Heart left ventricle (tissue), 16 donors: ENCODE measurements around the gene SLC22A15. TPM values are rescaled to one million over a fixed set of nuclear protein-coding genes. Genes with fewer than 3 reads are reported as not detected.

ENCODE experiments used
- ATAC-seq, 4 donors: fragments of 200-7000 bp; cut with Tn5 transposase; one replicate each; pipeline ENCODE4 v1.9.1; 2020 to 2022; ENCODE audit warnings: moderate library complexity in 4 of 4, mild to moderate bottlenecking in 3 of 4, moderate number of reproducible peaks in 1 of 4
- DNase-seq, 5 donors: peaks; one replicate each; pipeline ENCODE4 v3.0.0-alpha.2; 2020
- H3K27ac ChIP-seq, 12 donors: fragments of 200-600 bp; sonication (generic) in 4 of 12; one replicate each; pipeline versions ENCODE4 v1.5.0 to v1.8.0; 2016 to 2022; ENCODE audit warnings: mild to moderate bottlenecking in 2 of 12
- H3K27me3 ChIP-seq, 9 donors: fragments of 200-600 bp; sonication (generic) in 2 of 9; one replicate each; pipeline versions ENCODE4 v1.5.1 to v1.8.0; 2016 to 2022; ENCODE audit warnings: mild to moderate bottlenecking in 3 of 9
- H3K36me3 ChIP-seq, 9 donors: fragments of 200-600 bp; sonication (generic) in 2 of 9; one replicate each; pipeline versions ENCODE4 v1.5.0 to v1.8.0; 2018 to 2022; ENCODE audit warnings: mild to moderate bottlenecking in 2 of 9
- H3K4me1 ChIP-seq, 12 donors: fragments of 200-600 bp; sonication (generic) in 4 of 12; one replicate each; pipeline versions ENCODE4 v1.5.0 to v1.8.0; 2016 to 2022; ENCODE audit warnings: mild to moderate bottlenecking in 3 of 12
- H3K4me3 ChIP-seq, 12 donors: fragments of 200-600 bp; sonication (generic) in 4 of 12; one replicate each; pipeline versions ENCODE4 v1.5.0 to v1.8.0; 2017 to 2022; ENCODE audit warnings: mild to moderate bottlenecking in 9 of 12, moderate library complexity in 4 of 12
- H3K9me3 ChIP-seq, 12 donors: fragments of 200-600 bp; sonication (generic) in 4 of 12; one replicate each; pipeline versions ENCODE4 v1.5.0 to v1.8.0; 2016 to 2022; ENCODE audit warnings: mild to moderate bottlenecking in 1 of 12
- POLR2A ChIP-seq, 2 donors: fragments of 450-650 bp; IDR thresholded peaks; one replicate each; pipeline ENCODE4 v1.6.1; 2017; ENCODE audit warnings: antibody characterized with exemption in 2 of 2, mild to moderate bottlenecking in 2 of 2, moderate library complexity in 2 of 2
- WGBS, 4 donors: extraction: QIAGEN DNeasy Blood & Tissue Kit in 2 of 4; methylation state at CpG; one replicate each; pipeline versions ENCODE4 v1.1.5 to v1.1.7; 2013 to 2018; 5-methylcytosine and 5-hydroxymethylcytosine counted together
- intact Hi-C, 10 donors: fragments of 100-400 bp; cut with DNase I; formaldehyde crosslinking; loops; one replicate each; pipeline versions ENCODE4 v1.11.1 to v1.14.2; 2022
- polyA plus RNA-seq, 2 donors: library from polyadenylated mRNA; stranded (reverse); fragments of 200-250 nt; gene quantifications; one replicate each; pipeline ENCODE4 v1.2.3, GENCODE V29; 2013
- total RNA-seq, 9 donors: library from RNA; depleted of rRNA in 2 of 9; stranded (reverse); fragments of >200 nt in 2 of 9; fragmentation: NEBNext Ultra II Directional in 3 of 9; extraction: Animal tissue kit (Norgen Biotek cat#: 25700) in 3 of 9; gene quantifications; one replicate each; pipeline versions ENCODE4 v1.1.0 to v1.2.4, GENCODE V29; 2016 to 2023
- TF ChIP-seq, protein P1 (sequence below), 12 donors: fragments of 200-600 bp; sonication (generic) in 4 of 12; IDR thresholded peaks; one replicate each; pipeline versions ENCODE4 v1.5.0 to v1.8.0; 2018 to 2022; ENCODE audit warnings: antibody characterized with exemption in 12 of 12, mild to moderate bottlenecking in 5 of 12
- donor health status: ischemic (EF 13 %, LVEDD 7.1; RV severe dilation, severe dysfunction).
- donor health status: healthy with polysubstance abuse.
- donor health status: DM: no; HTN: yes; CAD: no.
- donor health status: DM: no; HTN: no; CAD: no.
- donor health status: ischemic (EF 25% LVEDD 6.9; RV normal size, moderate dysfunction).
- donor health status: ischemic (EF 25% LVEDD 5.7; RV mildly dilated, moderate dysfunction).
- donor health status: healthy.
- donor health status: DM: yes; HTN: yes; CAD: no.
- donor health status: ischemic (EF 35%, LVEDD 5.7; RV mildly dilated, moderate dysfunction).
- donor health status: nonischemic (EF 11% LVEDD 7.7; RV severe dilation, severe dysfunction).
- donor health status: DM: yes; HTN: yes; CAD: no.
- donor health status: PGD.
- donor health status: ischemic (EF 29% LVEDD 5.4; RV normal size, mild dysfunction).
- donor health status: nonischemic (EF 23%, LVEDD 6.1; RV moderate dilation, normal function).

Gene SLC22A15
- total and polyA plus RNA-seq, 11 donors, result 2.7 to 9.4 (median 7.9) TPM

GRCh38 chr1:115952547-115952946 lies 23.8 kb upstream of the SLC22A15 start:
- TF ChIP-seq, protein P1, sequence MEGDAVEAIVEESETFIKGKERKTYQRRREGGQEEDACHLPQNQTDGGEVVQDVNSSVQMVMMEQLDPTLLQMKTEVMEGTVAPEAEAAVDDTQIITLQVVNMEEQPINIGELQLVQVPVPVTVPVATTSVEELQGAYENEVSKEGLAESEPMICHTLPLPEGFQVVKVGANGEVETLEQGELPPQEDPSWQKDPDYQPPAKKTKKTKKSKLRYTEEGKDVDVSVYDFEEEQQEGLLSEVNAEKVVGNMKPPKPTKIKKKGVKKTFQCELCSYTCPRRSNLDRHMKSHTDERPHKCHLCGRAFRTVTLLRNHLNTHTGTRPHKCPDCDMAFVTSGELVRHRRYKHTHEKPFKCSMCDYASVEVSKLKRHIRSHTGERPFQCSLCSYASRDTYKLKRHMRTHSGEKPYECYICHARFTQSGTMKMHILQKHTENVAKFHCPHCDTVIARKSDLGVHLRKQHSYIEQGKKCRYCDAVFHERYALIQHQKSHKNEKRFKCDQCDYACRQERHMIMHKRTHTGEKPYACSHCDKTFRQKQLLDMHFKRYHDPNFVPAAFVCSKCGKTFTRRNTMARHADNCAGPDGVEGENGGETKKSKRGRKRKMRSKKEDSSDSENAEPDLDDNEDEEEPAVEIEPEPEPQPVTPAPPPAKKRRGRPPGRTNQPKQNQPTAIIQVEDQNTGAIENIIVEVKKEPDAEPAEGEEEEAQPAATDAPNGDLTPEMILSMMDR (IDR thresholded peaks at IDR 0.05), result no peak
- TF ChIP-seq POLR2A (IDR thresholded peaks at IDR 0.05), result no peak
- intact Hi-C loops, result no loop called here
- DNase-seq (no peak), ATAC-seq (no peak)
- Histone ChIP-seq H3K4me3 (no peak overlapping the region), H3K9me3 (no peaks in the 10 kb centered on the region), H3K27me3 (peaks cover 0 to 4% (median 0%) of the 10 kb centered on the region in 9 donors), H3K36me3 (no peaks in the 10 kb centered on the region), H3K27ac (no peak overlapping the region), H3K4me1 (peaks cover 0 to 5% (median 0%) of the 10 kb centered on the region in 12 donors)
- WGBS, 4 donors, result 0% methylated on average over 1 of the region's 1 CpG

DNA sequence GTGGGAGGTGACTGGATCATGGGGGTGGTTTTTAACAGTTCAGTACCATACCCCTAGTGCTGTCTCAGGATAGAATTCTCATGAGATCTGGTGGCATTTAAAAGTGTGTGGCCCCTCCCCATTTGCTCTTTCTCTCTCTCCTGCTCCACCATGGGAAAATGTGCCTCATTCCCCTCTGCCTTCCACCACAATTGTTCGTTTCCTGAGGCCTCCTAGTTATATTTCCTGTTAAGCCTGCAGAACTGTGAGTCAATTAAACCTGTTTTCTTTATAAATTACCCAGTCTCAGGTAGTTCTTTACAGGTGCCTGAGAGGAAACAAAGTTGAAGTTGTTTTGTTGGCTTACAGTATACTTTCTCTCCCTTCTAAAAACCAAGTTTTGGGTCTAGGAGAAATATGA lies 23.1 kb upstream of the SLC22A15 start:
- H3K36me3 ChIP-seq, result no peaks in the 10 kb centered on the region
- WGBS, 4 donors, result 64 to 79% (median 71%) methylated on average over 1 of the region's 1 CpG
- no peak for DNase-seq
- intact Hi-C loops, result no loop called here
- no peak for ATAC-seq
- peaks cover 0 to 5% (median 0%) of the 10 kb centered on the region in 12 donors for H3K4me1 ChIP-seq
- no peak overlapping the region for H3K27ac ChIP-seq
- no peaks in the 10 kb centered on the region for H3K9me3 ChIP-seq
- H3K27me3 ChIP-seq, result peaks cover 0 to 4% (median 0%) of the 10 kb centered on the region in 9 donors
- no peak overlapping the region for H3K4me3 ChIP-seq
- TF ChIP-seq, protein P1 (IDR thresholded peaks at IDR 0.05), result no peak
- TF ChIP-seq POLR2A (IDR thresholded peaks at IDR 0.05), result no peak

DNA sequence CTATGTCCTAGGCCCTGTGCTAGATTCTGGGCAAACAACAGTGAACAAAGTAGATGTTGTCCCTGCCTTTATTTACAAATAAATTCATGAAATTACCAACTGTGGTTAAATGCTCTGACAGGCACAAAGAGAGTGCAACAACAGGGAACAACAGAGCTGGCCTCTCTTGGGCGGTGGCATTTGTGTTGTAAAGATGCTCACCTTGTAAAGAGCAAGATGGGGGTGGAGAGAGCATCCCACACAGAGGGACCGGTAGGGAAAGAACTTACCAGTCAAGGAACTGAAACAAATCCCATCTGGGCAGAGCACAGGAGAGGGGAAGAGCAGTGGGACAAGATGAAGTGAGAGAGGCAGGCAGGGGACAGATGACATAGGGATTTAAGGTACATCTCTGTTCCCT lies 21.6 kb upstream of the SLC22A15 start:
- intact Hi-C loops, result no loop called here

DNA sequence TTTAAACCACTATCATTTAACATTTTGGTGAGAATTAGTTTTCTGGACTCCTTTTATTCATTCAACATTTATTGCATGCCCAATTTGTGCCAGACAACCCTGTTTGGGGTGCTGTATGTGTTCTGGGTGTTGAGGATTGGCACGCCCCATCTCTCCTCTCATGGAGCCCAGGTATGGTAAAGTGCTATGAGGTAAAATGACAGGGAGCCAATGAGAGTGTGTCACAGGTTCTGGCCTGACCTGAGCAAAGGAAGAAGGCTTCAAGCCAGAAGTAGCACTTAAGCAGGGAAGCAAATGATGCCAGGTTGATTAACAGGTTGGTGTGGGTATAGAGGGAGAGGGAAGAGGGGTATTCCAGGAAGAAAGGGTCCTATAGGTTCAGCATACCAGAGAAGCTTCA lies 21.1 kb upstream of the SLC22A15 start:
- DNase-seq, result no peak
- no peaks in the 10 kb centered on the region for H3K27me3 ChIP-seq
- ATAC-seq, result no peak
- intact Hi-C loops, result no loop called here
- H3K9me3 ChIP-seq, result no peaks in the 10 kb centered on the region
- H3K4me1 ChIP-seq, result peaks cover 0 to 5% (median 0%) of the 10 kb centered on the region in 12 donors
- WGBS, 4 donors, result 86 to 95% (median 89%) methylated on average over 1 of the region's 1 CpG
- TF ChIP-seq POLR2A (IDR thresholded peaks at IDR 0.05), result no peak
- TF ChIP-seq, protein P1 (IDR thresholded peaks at IDR 0.05), result no peak
- H3K36me3 ChIP-seq, result no peaks in the 10 kb centered on the region
- H3K4me3 ChIP-seq, result no peak overlapping the region
- no peak overlapping the region for H3K27ac ChIP-seq

More for the DNA sequence above, 21.6 kb upstream of the SLC22A15 start:
- Histone ChIP-seq H3K9me3 (no peaks in the 10 kb centered on the region), H3K36me3 (no peaks in the 10 kb centered on the region), H3K4me1 (peaks cover 0 to 5% (median 0%) of the 10 kb centered on the region in 12 donors), H3K27ac (no peak overlapping the region), H3K27me3 (no peaks in the 10 kb centered on the region), H3K4me3 (no peak overlapping the region)
- no peak for TF ChIP-seq POLR2A (IDR thresholded peaks at IDR 0.05)
- TF ChIP-seq, protein P1 (IDR thresholded peaks at IDR 0.05), result no peak
- DNase-seq, result no peak
- ATAC-seq, result no peak
- WGBS, 4 donors, result 56 to 72% (median 60%) methylated on average over 2 of the region's 2 CpGs
